ENCODE results near the gene LHPP.

LHPP gene

DNA sequence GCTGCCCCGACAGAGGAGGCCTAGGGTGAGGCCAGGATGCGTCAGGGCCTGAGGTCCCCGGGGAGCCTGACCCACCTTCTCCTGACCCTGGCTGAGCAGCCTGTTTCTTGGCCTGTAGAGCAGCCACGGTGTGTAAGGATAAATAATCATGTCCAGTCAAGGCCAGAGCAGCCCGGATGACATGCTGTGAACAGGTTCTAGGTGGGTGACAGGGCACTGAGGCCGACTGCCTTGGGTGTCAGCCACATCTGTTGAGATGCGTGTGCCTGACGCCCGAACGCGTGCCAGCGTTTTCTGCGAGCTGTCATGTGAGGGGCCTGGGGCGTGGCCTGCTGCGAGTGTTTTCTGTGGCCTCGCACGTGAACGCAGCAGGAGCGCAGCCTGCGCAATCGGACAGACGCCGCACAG lies 164.2 kb downstream of the LHPP start:
- DNase-seq (ENCODE audit: low spot score) = no peak

DNA sequence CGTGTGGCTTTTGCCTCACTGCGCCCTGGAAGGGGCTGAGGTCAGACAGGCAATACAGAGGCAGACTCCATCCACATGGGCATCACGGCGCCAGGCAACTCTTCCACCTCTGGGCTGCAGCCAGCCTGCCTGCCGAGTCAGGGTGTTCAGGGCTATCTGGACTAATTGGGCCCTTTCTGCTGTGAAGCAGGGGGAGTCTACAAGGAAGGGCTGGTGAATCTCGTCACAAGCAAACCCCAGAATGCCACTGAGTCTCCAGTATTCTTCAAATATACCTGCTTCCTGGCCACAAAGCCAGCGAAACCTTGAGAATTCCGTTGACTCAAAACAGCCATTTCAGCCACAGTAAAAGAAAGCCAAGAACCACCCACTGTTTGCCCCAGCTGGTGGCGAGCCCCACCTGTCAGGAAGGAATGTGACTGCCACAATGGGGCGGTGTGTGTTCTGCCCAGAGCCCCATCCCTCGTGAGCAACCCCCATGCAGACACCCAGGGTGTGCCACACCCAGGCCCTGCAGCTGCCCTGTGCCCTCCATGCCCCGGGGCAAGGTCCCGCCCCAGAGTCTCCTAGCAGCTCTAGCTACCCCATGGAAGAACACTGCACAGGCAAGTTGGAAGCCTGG lies 165.2 kb downstream of the LHPP start:
- DNase-seq (ENCODE audit: low spot score) = no peak

GRCh38 chr10:124627866-124628675 lies 166.4 kb downstream of the LHPP start:
- peak; percentile 36 for DNase-seq (ENCODE audit: low spot score)

GRCh38 chr10:124628676-124629021 lies 167.0 kb downstream of the LHPP start:
- no peak for DNase-seq (ENCODE audit: low spot score)

DNA sequence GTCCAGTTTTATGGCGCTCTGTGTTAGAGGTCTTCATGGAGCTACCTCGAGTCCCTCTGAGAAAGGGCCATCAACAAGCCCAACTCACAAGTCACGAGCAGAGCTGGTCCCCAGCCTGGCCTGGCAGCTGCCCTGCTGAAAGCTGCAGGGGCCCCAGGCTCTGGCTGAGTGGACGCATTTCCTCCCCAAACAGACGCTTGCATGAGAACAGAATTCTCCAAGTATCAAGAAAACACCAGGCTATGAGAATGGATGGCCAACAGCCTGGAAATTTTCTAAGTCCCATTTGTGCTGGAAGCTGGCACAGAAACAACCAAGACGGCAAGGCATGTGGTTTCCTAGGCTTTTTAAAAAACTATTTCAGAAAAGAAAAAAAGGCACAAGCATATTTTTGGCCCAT lies 167.8 kb downstream of the LHPP start:
- DNase-seq (ENCODE audit: low spot score) = no peak

- DNase-seq (ENCODE audit: low spot score) = no peak
Observed at GRCh38 chr10:124629842-124630241, 168.2 kb downstream of the LHPP start.

DNA sequence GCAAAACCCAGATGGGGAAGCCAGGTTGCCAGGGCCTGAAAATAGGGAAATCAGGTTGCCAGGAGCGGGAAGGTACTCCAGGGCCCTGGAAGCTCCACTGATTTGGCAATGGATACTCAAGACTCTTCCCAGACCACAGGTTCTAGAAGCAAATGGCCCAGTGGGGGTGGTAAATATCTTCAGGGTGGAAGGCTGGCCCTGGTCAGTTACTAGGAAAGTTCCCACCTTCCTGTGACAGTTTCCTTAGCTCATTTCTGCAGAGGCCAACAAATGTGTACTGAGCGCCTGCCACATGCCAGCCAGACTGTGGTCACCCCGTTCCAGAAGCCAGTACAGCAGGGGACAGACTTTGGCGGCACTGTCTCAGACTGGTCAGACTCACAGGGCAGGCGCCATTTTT lies 168.9 kb downstream of the LHPP start:
- DNase-seq (ENCODE audit: low spot score) = no peak

- DNase-seq (ENCODE audit: low spot score) = no peak
Observed at GRCh38 chr10:124632064-124632531, 170.5 kb downstream of the LHPP start.

DNA sequence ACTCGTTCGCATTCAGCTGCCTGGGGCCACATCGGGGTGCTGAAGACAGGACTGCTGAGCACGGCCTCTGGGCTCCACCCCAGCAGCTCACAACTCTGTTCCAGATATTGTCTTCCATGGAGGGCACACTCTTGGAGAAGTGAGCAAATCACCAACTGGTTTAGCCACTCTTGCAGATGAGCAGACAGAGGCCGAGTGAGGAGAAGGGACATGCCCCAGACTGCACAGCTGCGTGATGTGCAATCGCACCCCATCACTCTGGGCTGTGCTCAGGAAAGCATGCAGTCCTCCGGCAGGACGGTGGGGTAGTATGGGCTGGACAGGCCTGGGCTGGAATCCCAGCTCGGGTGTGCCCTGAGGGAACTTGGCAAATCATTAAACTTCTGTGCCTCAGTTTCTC lies 170.9 kb downstream of the LHPP start:
- DNase-seq (ENCODE audit: low spot score) = no peak

- DNase-seq (ENCODE audit: low spot score) = no peak
Observed at GRCh38 chr10:124636271-124636995, 174.8 kb downstream of the LHPP start.

- no peak for DNase-seq (ENCODE audit: low spot score)
Observed at GRCh38 chr10:124637091-124637700, 175.6 kb downstream of the LHPP start.

- DNase-seq (ENCODE audit: low spot score) = no peak
Observed at GRCh38 chr10:124637746-124638145, 176.1 kb downstream of the LHPP start.

DNA sequence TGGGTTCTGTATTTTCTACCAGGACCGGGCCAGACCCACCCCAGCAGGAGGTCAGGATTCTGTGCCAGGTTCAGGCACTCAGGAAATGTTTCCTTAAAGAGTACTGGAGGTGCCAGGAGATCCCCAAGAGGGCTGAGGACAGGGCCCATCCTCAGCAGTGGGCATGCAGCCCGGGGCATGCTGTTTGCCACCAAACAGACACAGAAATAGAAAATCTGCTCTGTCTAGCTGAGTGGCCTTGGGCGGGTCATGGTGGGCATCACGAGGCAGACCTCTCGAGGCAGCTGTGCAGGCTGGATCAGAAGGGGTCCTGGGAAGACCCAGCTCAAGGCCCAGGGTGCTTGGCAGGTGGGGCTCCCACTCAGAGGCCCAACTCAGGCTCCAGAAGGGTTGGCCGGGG lies 177.6 kb downstream of the LHPP start:
- no peak for DNase-seq (ENCODE audit: low spot score)

GRCh38 chr10:124639646-124640045 lies 178.0 kb downstream of the LHPP start:
- no peak for DNase-seq (ENCODE audit: low spot score)

DNA sequence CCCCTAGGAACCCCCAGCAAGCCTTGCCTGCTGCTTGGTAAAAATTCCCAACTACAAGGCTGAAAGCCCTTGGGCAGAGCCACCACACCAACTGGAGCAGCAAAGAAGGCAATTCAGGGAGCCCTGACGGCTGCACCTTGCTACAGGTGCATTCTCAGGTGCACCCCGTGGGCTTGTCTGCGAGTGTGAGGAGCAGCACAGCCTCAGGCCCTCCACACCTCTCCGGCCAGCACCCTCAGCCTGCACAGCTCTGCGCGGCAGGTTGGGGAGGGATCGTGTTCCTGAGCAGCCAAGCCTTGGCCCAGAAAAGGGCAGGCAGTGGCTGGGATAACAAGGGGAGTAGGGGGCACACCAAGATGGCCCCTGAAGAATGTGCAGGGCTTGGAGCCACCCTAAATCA lies 178.4 kb downstream of the LHPP start:
- DNase-seq (ENCODE audit: low spot score) = no peak

DNA sequence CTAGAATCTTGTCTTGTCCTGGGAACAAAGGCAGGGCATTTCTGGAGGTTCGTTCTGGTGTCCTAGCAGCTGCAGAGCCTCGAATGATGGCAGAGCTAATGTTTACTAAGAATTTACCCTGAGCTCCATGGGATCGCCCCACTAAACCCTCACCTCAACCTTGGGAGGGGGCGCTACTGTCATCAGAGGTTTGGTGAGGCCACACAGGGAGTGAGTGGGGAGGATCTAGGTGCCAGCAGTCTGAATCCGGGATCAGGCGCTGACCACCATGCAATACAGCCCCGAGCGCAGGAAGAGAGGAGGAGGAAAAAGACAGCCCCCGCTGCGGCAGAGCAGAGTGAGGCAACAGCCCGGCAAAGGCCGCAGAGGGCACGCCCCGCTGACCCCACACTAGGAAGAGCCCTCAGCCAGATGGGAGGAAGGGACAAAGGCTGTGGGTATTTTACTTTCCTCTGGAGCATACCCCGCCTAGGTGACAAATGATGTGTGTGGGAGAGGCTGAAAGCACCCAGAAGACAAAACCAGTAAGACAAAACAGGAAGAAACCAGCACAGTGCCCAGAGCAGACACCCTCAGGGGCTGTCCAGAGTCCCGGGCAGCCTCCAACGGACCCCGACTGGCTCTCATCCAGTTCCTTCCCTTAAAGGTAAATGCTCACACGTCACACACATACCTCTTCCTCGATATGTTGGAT lies 179.1 kb downstream of the LHPP start:
- DNase-seq (ENCODE audit: low spot score) = no peak

DNA sequence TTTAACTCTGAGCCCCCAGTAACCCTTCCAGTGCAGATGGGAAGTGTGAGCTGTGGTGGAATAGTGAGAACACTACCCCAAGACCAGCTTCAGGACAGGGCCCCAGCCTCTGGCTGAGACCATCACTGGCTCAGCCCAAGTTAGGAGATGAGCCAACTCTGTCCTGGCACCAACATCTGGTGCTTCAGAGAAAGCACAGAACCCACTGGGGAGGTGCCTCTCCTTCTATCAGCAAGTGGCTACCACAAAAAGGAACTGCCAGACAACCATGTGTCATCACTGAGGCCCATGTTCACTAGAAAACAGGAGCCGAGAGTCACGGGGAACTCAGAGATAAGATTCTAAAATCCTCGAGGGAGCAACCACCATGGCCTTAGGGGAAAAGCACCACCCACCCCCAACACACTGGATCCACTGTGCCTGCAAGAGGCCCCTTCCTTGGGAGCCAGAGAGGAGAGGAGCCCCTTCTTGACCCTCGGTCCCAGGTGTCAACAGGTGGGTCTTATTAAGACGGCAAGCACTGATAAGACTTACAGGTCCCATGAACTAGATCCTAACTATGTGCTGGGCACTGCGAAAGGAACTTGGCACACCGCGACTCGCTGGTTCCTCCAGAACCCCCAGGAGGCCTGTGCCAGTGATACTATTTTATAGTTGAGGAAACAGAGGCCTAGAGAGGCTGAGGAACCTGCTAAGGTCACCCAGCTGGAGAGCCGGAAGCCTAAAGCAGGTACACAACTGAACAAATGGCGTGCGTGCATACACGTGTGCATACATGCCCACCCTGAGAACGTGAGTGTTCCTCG lies 179.9 kb downstream of the LHPP start:
- no peak for DNase-seq (ENCODE audit: low spot score)

- no peak for DNase-seq (ENCODE audit: low spot score)
Observed at GRCh38 chr10:124642088-124642710, 180.6 kb downstream of the LHPP start.

DNA sequence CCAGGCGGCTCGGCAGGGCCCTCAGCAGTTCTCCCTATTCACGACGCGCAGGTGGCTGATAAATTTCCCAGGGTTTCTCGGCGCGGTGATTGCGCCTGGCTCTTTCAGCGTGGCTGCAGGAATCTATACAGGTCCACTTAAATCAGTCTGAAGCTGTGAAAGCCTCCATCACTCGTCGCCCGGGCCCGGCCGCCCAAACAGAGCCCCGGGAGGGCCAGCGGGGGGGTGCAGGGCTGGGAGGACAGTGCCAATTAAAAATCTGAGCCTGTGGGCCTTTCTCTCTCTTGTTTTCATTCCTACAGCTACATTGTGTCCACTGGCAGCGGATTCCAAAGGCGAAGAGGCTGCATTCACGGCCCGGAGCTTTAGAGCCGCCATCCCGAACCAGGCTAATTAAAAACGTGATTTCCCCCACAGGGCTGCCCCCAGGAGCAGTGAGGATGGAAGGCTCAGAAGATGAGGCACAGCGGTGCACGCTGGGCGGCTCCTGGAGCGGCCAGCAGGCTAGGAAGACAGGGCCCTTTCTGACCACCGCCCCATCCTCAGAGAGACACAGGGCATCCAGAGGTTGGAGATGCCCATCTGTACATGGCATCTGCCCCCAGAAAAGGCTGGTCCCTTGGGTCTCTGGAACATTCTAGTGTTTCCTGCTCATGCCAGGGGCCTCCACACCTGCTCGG lies 181.8 kb downstream of the LHPP start:
- no peak for DNase-seq (ENCODE audit: low spot score)

- DNase-seq (ENCODE audit: low spot score) = no peak
Observed at GRCh38 chr10:124644236-124644635, 182.6 kb downstream of the LHPP start.

Measured in kidney capillary endothelial cell (primary cell).